A549 (cell line): ENCODE data around the gene UNC5A. TPM values are rescaled to one million over a fixed set of nuclear protein-coding genes. Genes with fewer than 3 reads are reported as not detected.

Experiments
- ATAC-seq, 2 experiments: fragments of 200-7000 bp in 1 of 2; fragments of >200 bp in 1 of 2; cut with Nextera tagmentation in 1 of 2; cut with Tn5 transposase in 1 of 2; 3 replicates each; pipeline versions ENCODE4 v1.8.0 to v1.9.1; 2018 to 2020; ENCODE audit warnings: mild to moderate bottlenecking in 1 of 2, moderate library complexity in 1 of 2
- CTCF ChIA-PET: fragments of 300-600 bp; sonication (Branson Sonifier 250); formaldehyde crosslinking; extraction: SDS; loops from one replicate; lab custom pipeline; 2021; ENCODE audit warnings: antibody characterized with exemption, inconsistent platforms; lab: Yijun Ruan, JAX
- POLR2A ChIA-PET: fragments of 350-600 bp; formaldehyde crosslinking; extraction: SDS; loops from one replicate; lab custom pipeline; 2021; ENCODE audit warnings: antibody characterized with exemption, inconsistent platforms; lab: Yijun Ruan, JAX
- DNase-seq, 2 experiments: peaks; one replicate each; pipeline versions ENCODE4 v3.0.0 to v3.0.0-alpha.2; 2011 to 2016; ENCODE audit warnings: low read depth in 1 of 2, low spot score in 1 of 2
- FAIRE-seq: peaks from 2 replicates; lab custom pipeline; 2011; peaks lifted over from hg19 to GRCh38; lab: Jason Lieb, UNC
- H3K27ac ChIP-seq, 2 experiments: fragments of >200 bp; sonication (Bioruptor Twin); formaldehyde crosslinking; 3 replicates each; pipeline ENCODE4 v1.5.1; 2016 to 2017
- H3K4me1 ChIP-seq: fragments of >200 bp; sonication (Bioruptor Twin); formaldehyde crosslinking; 3 replicates; pipeline ENCODE4 v1.6.1; 2016
- H3K4me2 ChIP-seq: fragments of >200 bp; sonication (Bioruptor Twin); formaldehyde crosslinking; 3 replicates; pipeline ENCODE4 v1.6.1; 2016
- H3K4me3 ChIP-seq: fragments of >200 bp; sonication (Bioruptor Twin); formaldehyde crosslinking; 3 replicates; pipeline ENCODE4 v1.5.1; 2016
- H3K9me3 ChIP-seq: fragments of >200 bp; sonication (Bioruptor Twin); formaldehyde crosslinking; 3 replicates; pipeline ENCODE4 v1.6.1; 2016
- CBX8 ChIP-seq: fragments of 200-600 bp; sonication (generic); IDR thresholded peaks from 2 replicates; pipeline ENCODE4 v1.6.1; 2016
- CEBPB ChIP-seq, 2 experiments: fragments of >200 bp in 1 of 2; sonication (Bioruptor Twin) in 1 of 2; formaldehyde crosslinking in 1 of 2; IDR thresholded peaks; 2 replicates each; pipeline ENCODE4 v1.6.1; 2012 to 2016
- EHF ChIP-seq: fragments of 250-450 bp; sonication (Bioruptor Pico); IDR thresholded peaks from 2 replicates; pipeline ENCODE4 v1.5.0; 2020; ENCODE audit warnings: mild to moderate bottlenecking
- ESRRA ChIP-seq: fragments of 150-350 bp; IDR thresholded peaks from 2 replicates; pipeline ENCODE4 v1.6.1; 2014; ENCODE audit warnings: mild to moderate bottlenecking, low read length, borderline replicate concordance
- FOSB ChIP-seq: fragments of 250-450 bp; sonication (Bioruptor Pico); IDR thresholded peaks from 2 replicates; pipeline ENCODE4 v1.5.0; 2020; ENCODE audit warnings: mild to moderate bottlenecking, moderate library complexity
- FOSL2 ChIP-seq, 2 experiments: fragments of 450-650 bp in 1 of 2; fragments of >200 bp in 1 of 2; sonication (Bioruptor Twin) in 1 of 2; formaldehyde crosslinking; IDR thresholded peaks; 2 replicates each; pipeline versions ENCODE4 v1.5.0 to v1.6.1; 2016 to 2020; ENCODE audit warnings: mild to moderate bottlenecking in 1 of 2, moderate library complexity in 1 of 2
- FOXS1 ChIP-seq: fragments of 250-450 bp; sonication (Bioruptor Pico); IDR thresholded peaks from 2 replicates; pipeline ENCODE4 v1.5.0; 2020; ENCODE audit warnings: mild to moderate bottlenecking, moderate library complexity
- HOXB13 ChIP-seq: fragments of 250-450 bp; sonication (Bioruptor Pico); IDR thresholded peaks from 2 replicates; pipeline ENCODE4 v1.5.0; 2020; ENCODE audit warnings: low read depth, mild to moderate bottlenecking, moderate library complexity
- HOXB5 ChIP-seq: fragments of 250-450 bp; sonication (Bioruptor Pico); IDR thresholded peaks from 2 replicates; pipeline ENCODE4 v1.5.0; 2020; ENCODE audit warnings: mild to moderate bottlenecking, moderate library complexity
- JUN ChIP-seq, 2 experiments: fragments of >200 bp; sonication (Bioruptor Twin); formaldehyde crosslinking; IDR thresholded peaks; 2 replicates in 1 of 2; 3 replicates in 1 of 2; pipeline ENCODE4 v1.6.1; 2016 to 2017
- JUNB ChIP-seq: fragments of >200 bp; sonication (Bioruptor Twin); formaldehyde crosslinking; IDR thresholded peaks from 2 replicates; pipeline ENCODE4 v1.6.1; 2016
- MAFK ChIP-seq: fragments of 450-650 bp; IDR thresholded peaks from 2 replicates; pipeline ENCODE4 v1.6.1; 2014; ENCODE audit not compliant: partially characterized antibody
- MAZ ChIP-seq: fragments of 150-350 bp; IDR thresholded peaks from 2 replicates; pipeline ENCODE4 v1.6.1; 2014; ENCODE audit warnings: antibody characterized with exemption, low read depth, low read length, borderline replicate concordance
- NFE2L2 ChIP-seq: fragments of 150-350 bp; conservative IDR thresholded peaks from 2 replicates; pipeline ENCODE4 v1.6.1; 2014; ENCODE audit warnings: low read length
- NR3C1 ChIP-seq: fragments of >200 bp; sonication (Bioruptor Twin); formaldehyde crosslinking; IDR thresholded peaks from 3 replicates; pipeline ENCODE4 v1.6.1; 2017
- PHF8 ChIP-seq: fragments of 200-600 bp; sonication (generic); IDR thresholded peaks from 2 replicates; pipeline ENCODE4 v1.6.1; 2016; ENCODE audit warnings: low read depth, mild to moderate bottlenecking, antibody characterized with exemption, moderate library complexity, borderline replicate concordance
- POLR2A ChIP-seq: IDR thresholded peaks from 2 replicates; pipeline ENCODE4 v1.6.1; 2012; ENCODE audit warnings: mild to moderate bottlenecking, low read length
- RCOR1 ChIP-seq: fragments of 150-350 bp; IDR thresholded peaks from 2 replicates; pipeline ENCODE4 v1.6.1; 2014; ENCODE audit warnings: antibody characterized with exemption, low read length, low read depth
- RNF2 ChIP-seq: fragments of 200-600 bp; sonication (generic); IDR thresholded peaks from 2 replicates; pipeline ENCODE4 v1.6.1; 2016; ENCODE audit warnings: low read depth, mild to moderate bottlenecking, antibody characterized with exemption, moderate library complexity, borderline replicate concordance
- ZFP36 ChIP-seq: fragments of 450-650 bp; IDR thresholded peaks from 2 replicates; pipeline ENCODE4 v1.6.1; 2014; ENCODE audit warnings: borderline replicate concordance; ENCODE audit not compliant: partially characterized antibody
- WGBS: methylation state at CpG from one replicate; pipeline ENCODE4 v1.1.6; 2017; ENCODE audit errors: missing lambda C conversion rate; 5-methylcytosine and 5-hydroxymethylcytosine counted together
- polyA plus RNA-seq, 4 experiments: library from polyadenylated mRNA; depleted of rRNA in 3 of 4; stranded (reverse); fragments of >200 nt; fragmentation: RNase III in 1 of 4; extraction: RNeasy Plus Mini Kit Qiagen cat#74134 plus additional on column Dnase treatment in 1 of 4; gene quantifications; 2 replicates in 3 of 4; 3 replicates in 1 of 4; pipeline ENCODE4 v1.2.3, GENCODE V29; 2011 to 2017
- TF ChIP-seq, protein P1 (sequence below): IDR thresholded peaks from 2 replicates; pipeline ENCODE4 v1.6.1; 2012
- TF ChIP-seq, protein P2 (sequence below): fragments of 250-450 bp; sonication (Bioruptor Pico); IDR thresholded peaks from 2 replicates; pipeline ENCODE4 v1.5.0; 2020; ENCODE audit warnings: low read depth, mild to moderate bottlenecking, moderate library complexity
- TF ChIP-seq, protein P3 (sequence below): fragments of 200-600 bp; sonication (generic); IDR thresholded peaks from 2 replicates; pipeline ENCODE4 v1.6.1; 2016; ENCODE audit warnings: antibody characterized with exemption, mild to moderate bottlenecking, moderate library complexity

The UNC5A gene
- polyA plus RNA-seq, 2 of the 4 experiments (the other 2 are of a cell fraction): 0.03 to 0.14 TPM

DNA sequence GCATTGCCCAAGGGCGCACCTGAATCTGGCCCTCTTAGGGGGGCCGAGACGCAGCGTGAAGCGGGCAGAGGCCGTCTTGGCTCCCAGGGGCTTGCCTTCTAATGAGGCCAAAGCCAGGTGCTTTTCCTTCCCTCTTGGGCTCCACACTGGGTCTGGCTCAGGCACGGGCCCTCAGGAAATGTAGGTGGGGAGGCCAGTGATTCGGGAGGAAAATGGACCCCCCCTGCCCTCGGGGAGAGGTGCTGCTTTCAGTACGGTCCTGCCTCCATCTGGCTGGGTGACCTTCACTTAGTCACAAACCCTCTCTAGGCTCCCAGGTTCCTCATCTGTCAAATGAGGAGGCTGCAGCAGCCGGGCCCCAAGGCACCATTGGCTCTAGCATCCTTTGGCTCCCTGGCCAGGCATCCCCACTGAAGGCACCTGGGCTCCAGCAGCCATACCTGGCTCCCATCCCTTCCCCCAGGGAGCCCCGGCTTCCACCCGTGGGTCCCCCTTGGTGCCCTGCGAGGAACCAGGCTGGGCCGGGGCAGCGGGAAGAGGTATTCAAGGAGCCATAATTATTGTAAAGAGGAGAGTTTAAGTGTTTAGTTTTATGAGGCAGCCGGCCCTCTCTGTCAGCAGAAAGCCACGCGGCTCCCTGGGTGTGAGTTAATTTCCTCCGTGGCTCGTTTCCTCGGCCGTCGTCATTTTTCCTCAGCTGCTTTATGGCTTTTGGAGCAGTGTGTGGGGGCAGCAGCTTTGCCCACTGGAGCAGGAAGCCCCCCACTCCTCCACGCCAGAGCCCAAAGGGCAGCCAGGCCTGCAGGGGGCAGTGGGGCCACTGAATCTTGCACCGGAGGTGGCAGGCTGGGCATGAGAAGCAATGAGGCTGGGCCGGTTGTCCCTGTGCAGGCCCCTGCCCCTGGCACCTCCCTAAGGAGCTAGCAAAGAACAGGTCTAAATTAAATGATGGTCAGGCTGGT is 24.9 kb upstream of the UNC5A start:
- ATAC-seq (no peak), FAIRE-seq (no peak), DNase-seq (no peak)
- peak overlapping the region; percentile 83; the same call in 2 of the 3 replicates for H3K4me2 ChIP-seq
- TF ChIP-seq PHF8 (no peak), RNF2 (no peak), JUNB (no peak), RCOR1 (no peak), FOSL2 (IDR thresholded peaks at IDR 0.05) (no peak), FOSL2 (CRISPR knock-in tag; IDR thresholded peaks at IDR 0.05) (no peak), HOXB13 (CRISPR knock-in tag) (no peak), ESRRA (no peak), NR3C1 (no peak), POLR2A (no peak), JUN (IDR thresholded peaks at IDR 0.05) (no peak), FOSB (no peak), EHF (no peak), MAZ (no peak), CEBPB (IDR thresholded peaks at IDR 0.05) (no peak)
- TF ChIP-seq, protein P1, sequence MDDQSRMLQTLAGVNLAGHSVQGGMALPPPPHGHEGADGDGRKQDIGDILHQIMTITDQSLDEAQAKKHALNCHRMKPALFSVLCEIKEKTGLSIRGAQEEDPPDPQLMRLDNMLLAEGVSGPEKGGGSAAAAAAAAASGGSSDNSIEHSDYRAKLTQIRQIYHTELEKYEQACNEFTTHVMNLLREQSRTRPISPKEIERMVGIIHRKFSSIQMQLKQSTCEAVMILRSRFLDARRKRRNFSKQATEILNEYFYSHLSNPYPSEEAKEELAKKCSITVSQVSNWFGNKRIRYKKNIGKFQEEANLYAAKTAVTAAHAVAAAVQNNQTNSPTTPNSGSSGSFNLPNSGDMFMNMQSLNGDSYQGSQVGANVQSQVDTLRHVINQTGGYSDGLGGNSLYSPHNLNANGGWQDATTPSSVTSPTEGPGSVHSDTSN: no peak
- TF ChIP-seq, protein P2, sequence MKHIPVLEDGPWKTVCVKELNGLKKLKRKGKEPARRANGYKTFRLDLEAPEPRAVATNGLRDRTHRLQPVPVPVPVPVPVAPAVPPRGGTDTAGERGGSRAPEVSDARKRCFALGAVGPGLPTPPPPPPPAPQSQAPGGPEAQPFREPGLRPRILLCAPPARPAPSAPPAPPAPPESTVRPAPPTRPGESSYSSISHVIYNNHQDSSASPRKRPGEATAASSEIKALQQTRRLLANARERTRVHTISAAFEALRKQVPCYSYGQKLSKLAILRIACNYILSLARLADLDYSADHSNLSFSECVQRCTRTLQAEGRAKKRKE (CRISPR knock-in tag): no peak
- peak overlapping the region; percentile 83 to 86 for H3K27ac ChIP-seq
- ChIA-PET POLR2A (no interaction called here), CTCF (interaction anchor here (0.9 kb wide), 1 partner anchor 125 kb away, joined by 4 read pairs; no protein-coding TSS in a partner anchor)
- H3K9me3 ChIP-seq: no peaks in the 10 kb centered on the region
- peaks cover 44% of the 10 kb centered on the region for H3K4me1 ChIP-seq
- H3K4me3 ChIP-seq: no peak overlapping the region
- WGBS: 83% methylated on average over 26 of the region's 27 CpGs

DNA sequence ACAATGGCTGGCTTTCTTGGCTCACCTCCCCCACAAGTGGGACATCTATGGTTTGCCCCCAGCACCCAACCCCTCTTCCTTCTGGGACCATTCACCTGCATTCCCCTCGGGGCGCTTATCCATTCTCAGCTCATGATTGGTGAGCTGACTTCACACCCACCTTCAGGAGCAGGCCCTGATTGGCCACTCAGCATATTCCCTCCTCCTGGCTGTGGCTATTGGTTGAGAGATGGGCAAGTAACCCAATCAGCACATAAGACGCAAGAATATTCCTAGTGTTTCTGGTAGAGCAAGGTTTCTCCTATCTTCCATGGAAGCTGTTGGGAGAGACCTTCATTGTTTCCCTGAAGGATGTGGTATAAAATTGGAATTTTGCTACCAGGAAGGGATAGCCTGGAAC is 22.7 kb upstream of the UNC5A start:
- peaks cover 34% of the 10 kb centered on the region for H3K4me1 ChIP-seq
- H3K4me3 ChIP-seq: no peak overlapping the region
- ChIA-PET POLR2A (no interaction called here), CTCF (interaction anchor here (0.8 to 1.6 kb wide), 3 partner anchors 62 to 130 kb away, joined by 3 to 5 read pairs (median 3); no protein-coding TSS in a partner anchor)
- H3K4me2 ChIP-seq: no peak overlapping the region
- TF ChIP-seq FOXS1 (no peak), ESRRA (no peak), CBX8 (no peak), NFE2L2 (no peak), MAFK (peak; percentile 25), ZFP36 (no peak), NR3C1 (no peak), HOXB5 (CRISPR knock-in tag) (no peak)
- TF ChIP-seq, protein P3, sequence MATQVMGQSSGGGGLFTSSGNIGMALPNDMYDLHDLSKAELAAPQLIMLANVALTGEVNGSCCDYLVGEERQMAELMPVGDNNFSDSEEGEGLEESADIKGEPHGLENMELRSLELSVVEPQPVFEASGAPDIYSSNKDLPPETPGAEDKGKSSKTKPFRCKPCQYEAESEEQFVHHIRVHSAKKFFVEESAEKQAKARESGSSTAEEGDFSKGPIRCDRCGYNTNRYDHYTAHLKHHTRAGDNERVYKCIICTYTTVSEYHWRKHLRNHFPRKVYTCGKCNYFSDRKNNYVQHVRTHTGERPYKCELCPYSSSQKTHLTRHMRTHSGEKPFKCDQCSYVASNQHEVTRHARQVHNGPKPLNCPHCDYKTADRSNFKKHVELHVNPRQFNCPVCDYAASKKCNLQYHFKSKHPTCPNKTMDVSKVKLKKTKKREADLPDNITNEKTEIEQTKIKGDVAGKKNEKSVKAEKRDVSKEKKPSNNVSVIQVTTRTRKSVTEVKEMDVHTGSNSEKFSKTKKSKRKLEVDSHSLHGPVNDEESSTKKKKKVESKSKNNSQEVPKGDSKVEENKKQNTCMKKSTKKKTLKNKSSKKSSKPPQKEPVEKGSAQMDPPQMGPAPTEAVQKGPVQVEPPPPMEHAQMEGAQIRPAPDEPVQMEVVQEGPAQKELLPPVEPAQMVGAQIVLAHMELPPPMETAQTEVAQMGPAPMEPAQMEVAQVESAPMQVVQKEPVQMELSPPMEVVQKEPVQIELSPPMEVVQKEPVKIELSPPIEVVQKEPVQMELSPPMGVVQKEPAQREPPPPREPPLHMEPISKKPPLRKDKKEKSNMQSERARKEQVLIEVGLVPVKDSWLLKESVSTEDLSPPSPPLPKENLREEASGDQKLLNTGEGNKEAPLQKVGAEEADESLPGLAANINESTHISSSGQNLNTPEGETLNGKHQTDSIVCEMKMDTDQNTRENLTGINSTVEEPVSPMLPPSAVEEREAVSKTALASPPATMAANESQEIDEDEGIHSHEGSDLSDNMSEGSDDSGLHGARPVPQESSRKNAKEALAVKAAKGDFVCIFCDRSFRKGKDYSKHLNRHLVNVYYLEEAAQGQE: no peak
- H3K27ac ChIP-seq: no peak overlapping the region
- no peaks in the 10 kb centered on the region for H3K9me3 ChIP-seq
- DNase-seq: peak in 1 of 2 experiments; percentile 38
- ATAC-seq: peak in 1 of 2 experiments; percentile 50; a peak in 3 of 6 replicates
- 38% methylated on average over 3 of the region's 3 CpGs for WGBS
- no peak for FAIRE-seq
